SK-N-SH treated with all-trans-retinoic acid at 6 μM for 48 hours (cell line): ENCODE results near the gene CCP110.

Experiments used
- ATAC-seq: fragments of 200-7000 bp; cut with Tn5 transposase; 3 replicates; pipeline ENCODE4 v1.9.1; 2020; ENCODE audit warnings: mild to moderate bottlenecking, moderate library complexity
- CSDC2 ChIP-seq: fragments of 250-450 bp; sonication (Bioruptor Pico); IDR thresholded peaks from 2 replicates; pipeline ENCODE4 v1.5.0; 2020; ENCODE audit warnings: mild to moderate bottlenecking, moderate library complexity
- CSRNP3 ChIP-seq: fragments of 250-450 bp; sonication (Bioruptor Pico); IDR thresholded peaks from 2 replicates; pipeline ENCODE4 v1.5.1; 2021; ENCODE audit warnings: mild to moderate bottlenecking, moderate library complexity
- ESRRG ChIP-seq: fragments of 250-450 bp; sonication (Bioruptor Pico); IDR thresholded peaks from 2 replicates; pipeline ENCODE4 v1.6.1; 2021; ENCODE audit warnings: mild to moderate bottlenecking
- ISL1 ChIP-seq: fragments of 250-450 bp; sonication (Bioruptor Pico); IDR thresholded peaks from 2 replicates; pipeline ENCODE4 v2.1.2; 2022; ENCODE audit warnings: mild to moderate bottlenecking, moderate library complexity
- PATZ1 ChIP-seq: fragments of 250-450 bp; sonication (Bioruptor Pico); IDR thresholded peaks from 2 replicates; pipeline ENCODE4 v1.8.0; 2020; ENCODE audit warnings: mild to moderate bottlenecking, moderate library complexity, borderline replicate concordance
- POU6F1 ChIP-seq: fragments of 250-450 bp; sonication (Bioruptor Pico); IDR thresholded peaks from 2 replicates; pipeline ENCODE4 v1.8.0; 2021; ENCODE audit warnings: low read depth, mild to moderate bottlenecking, moderate library complexity, borderline replicate concordance
- RARB ChIP-seq: fragments of 250-450 bp; sonication (Bioruptor Pico); IDR thresholded peaks from 2 replicates; pipeline ENCODE4 v1.8.0; 2021; ENCODE audit warnings: mild to moderate bottlenecking, moderate library complexity
- SNAI2 ChIP-seq: fragments of 250-450 bp; sonication (Bioruptor Pico); IDR thresholded peaks from 2 replicates; pipeline ENCODE4 v1.5.0; 2020; ENCODE audit warnings: mild to moderate bottlenecking, moderate library complexity
- TCF4 ChIP-seq: fragments of 250-450 bp; sonication (Bioruptor Pico); IDR thresholded peaks from 2 replicates; pipeline ENCODE4 v1.8.0; 2021; ENCODE audit warnings: mild to moderate bottlenecking, moderate library complexity, borderline replicate concordance
- TSHZ2 ChIP-seq: fragments of 250-450 bp; sonication (Bioruptor Pico); IDR thresholded peaks from 2 replicates; pipeline ENCODE4 v1.5.0; 2020; ENCODE audit warnings: mild to moderate bottlenecking, moderate library complexity
- ZFP3 ChIP-seq: fragments of 250-450 bp; sonication (Bioruptor Pico); IDR thresholded peaks from 2 replicates; pipeline ENCODE4 v1.5.0; 2020; ENCODE audit warnings: mild to moderate bottlenecking, moderate library complexity
- ZFP30 ChIP-seq: fragments of 450-650 bp; formaldehyde crosslinking; IDR thresholded peaks from 2 replicates; pipeline ENCODE4 v1.5.0; 2022; ENCODE audit warnings: mild to moderate bottlenecking, moderate library complexity
- ZNF565 ChIP-seq: fragments of 450-650 bp; formaldehyde crosslinking; conservative IDR thresholded peaks from 2 replicates; pipeline ENCODE4 v1.5.0; 2020; ENCODE audit warnings: low read depth, mild to moderate bottlenecking, moderate library complexity

Gene CCP110

GRCh38 chr16:19549673-19550072 lies 25.9 kb downstream of the CCP110 start:
- no peak for ATAC-seq
- TF ChIP-seq PATZ1 (CRISPR knock-in tag) (no peak), CSDC2 (CRISPR knock-in tag) (no peak), ISL1 (CRISPR knock-in tag) (no peak), RARB (no peak), TSHZ2 (CRISPR knock-in tag) (no peak)

GRCh38 chr16:19555186-19555937 lies 31.6 kb downstream of the CCP110 start, which contains the start of gene VPS35L:
VPS35L (plus strand) TSS chr16:19555703; CDS start chr16:19555730, 27 bp downstream.
- peak; percentile 99 for ATAC-seq
- TF ChIP-seq POU6F1, result peak; percentile 37; the same call in 1 of the 2 replicates
- peak; percentile 76 for TF ChIP-seq TSHZ2 (CRISPR knock-in tag)
- no peak for TF ChIP-seq ESRRG (CRISPR knock-in tag)
- TF ChIP-seq CSDC2 (CRISPR knock-in tag), result peak; percentile 50; the same call in 1 of the 2 replicates
- TF ChIP-seq RARB, result no peak
- no peak for TF ChIP-seq ZFP3 (CRISPR knock-in tag)
- 0 out of 2 replicates have a peak, but pooled peaks have one; percentile 9 for TF ChIP-seq TCF4 (CRISPR knock-in tag)
- TF ChIP-seq, all 23 proteins: peak for 4

- TF ChIP-seq ESRRG (CRISPR knock-in tag) (no peak), ZFP3 (CRISPR knock-in tag) (peak; percentile 100), ZFP30 (CRISPR knock-in tag) (no peak), TCF4 (CRISPR knock-in tag) (no peak), ZNF565 (no peak), SNAI2 (CRISPR knock-in tag) (no peak), RARB (no peak), TSHZ2 (CRISPR knock-in tag) (no peak), CSRNP3 (peak; percentile 10; the same call in 1 of the 2 replicates)
- no peak; the same call in 2 of the 3 replicates for ATAC-seq
Observed at GRCh38 chr16:19555938-19556771, 32.4 kb downstream of the CCP110 start.
